Esophagus squamous epithelium (tissue), 5 donors: Measurements from ENCODE around the gene CHST14. TPM values are rescaled to one million over a fixed set of nuclear protein-coding genes. Genes with fewer than 3 reads are reported as not detected.
A peak's percentile ranks its signal among the peaks of the same experiment; 100 is the strongest.

Source experiments
- DNase-seq: peaks from one replicate; lab custom pipeline; 2025; lab: John Stamatoyannopoulos, UW
- H3K27ac ChIP-seq, 4 donors: fragments of 200-600 bp; sonication (generic); one replicate each; pipeline ENCODE4 v1.5.1; 2016 to 2019; ENCODE audit warnings: mild to moderate bottlenecking in 1 of 4
- H3K27me3 ChIP-seq, 4 donors: fragments of 200-600 bp; sonication (generic); 1 replicate in 3 of 4; 2 replicates in 1 of 4; pipeline versions ENCODE4 v1.5.1 to v1.6.0; 2017 to 2021; ENCODE audit warnings: antibody characterized with exemption in 1 of 4
- H3K36me3 ChIP-seq, 3 donors: fragments of 200-600 bp; sonication (generic); one replicate each; pipeline ENCODE4 v1.5.1; 2016 to 2019
- H3K4me1 ChIP-seq, 3 donors: fragments of 200-600 bp; sonication (generic); one replicate each; pipeline ENCODE4 v1.5.1; 2017 to 2019
- H3K4me3 ChIP-seq, 4 donors: fragments of 200-600 bp; sonication (generic); 1 replicate in 3 of 4; 2 replicates in 1 of 4; pipeline ENCODE4 v1.5.1; 2016 to 2019; ENCODE audit warnings: mild to moderate bottlenecking in 2 of 4, moderate library complexity in 1 of 4
- H3K9me3 ChIP-seq, 3 donors: fragments of 200-600 bp; sonication (generic); one replicate each; pipeline ENCODE4 v1.5.1; 2016 to 2019
- POLR2A ChIP-seq, 4 donors: fragments of 450-650 bp; IDR thresholded peaks; one replicate each; pipeline ENCODE4 v1.6.1; 2017; ENCODE audit warnings: antibody characterized with exemption in 4 of 4, mild to moderate bottlenecking in 4 of 4, moderate library complexity in 3 of 4
- WGBS, 2 donors: methylation state at CpG; one replicate each; pipeline ENCODE4 v1.1.5; 2018; 5-methylcytosine and 5-hydroxymethylcytosine counted together
- intact Hi-C: fragments of 100-400 bp; cut with DNase I; formaldehyde crosslinking; loops from one replicate; pipeline ENCODE4 v1.15.0; 2022
- total RNA-seq, 4 donors: library from RNA; depleted of rRNA; stranded (reverse); fragments of >200 nt; gene quantifications; one replicate each; pipeline ENCODE4 v1.1.0, GENCODE V29; 2016
- TF ChIP-seq, protein P1 (sequence below), 6 experiments: fragments of 450-650 bp in 4 of 6; fragments of 200-600 bp in 2 of 6; sonication (generic) in 2 of 6; IDR thresholded peaks; one replicate each; pipeline ENCODE4 v1.5.1; 2016 to 2019; ENCODE audit warnings: antibody characterized with exemption in 6 of 6, mild to moderate bottlenecking in 4 of 6, moderate library complexity in 4 of 6
- donor health status: DM: yes; HTN: yes; CAD: no.

The CHST14 gene
- total RNA-seq, 4 donors from 2014 or later: 2.9 to 7.4 (median 5.2) TPM

DNA sequence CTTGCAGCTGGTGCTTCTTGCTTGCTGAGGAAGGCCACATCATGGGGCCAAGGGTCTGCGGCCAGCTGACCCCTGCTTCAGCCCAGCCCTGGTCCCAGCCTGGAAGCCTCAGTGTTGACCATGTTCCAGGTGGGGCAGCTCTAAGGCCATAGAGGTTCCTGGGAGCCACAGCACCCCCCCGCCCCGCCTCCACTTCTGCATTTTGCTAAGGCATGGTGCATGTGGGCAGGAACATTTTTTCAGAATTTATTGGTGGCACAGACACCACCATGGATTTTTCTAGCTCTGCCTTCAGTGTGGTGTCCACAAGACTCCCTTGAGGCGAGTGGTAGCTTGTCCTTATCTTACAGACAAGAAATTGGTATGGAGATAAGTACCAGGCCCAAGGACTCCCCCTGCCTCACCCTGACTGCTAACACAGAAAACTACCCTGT, 1.9 kb upstream of the CHST14 start:
- Histone ChIP-seq H3K27ac (no peak overlapping the region), H3K27me3 (no peaks in the 10 kb centered on the region)

DNA sequence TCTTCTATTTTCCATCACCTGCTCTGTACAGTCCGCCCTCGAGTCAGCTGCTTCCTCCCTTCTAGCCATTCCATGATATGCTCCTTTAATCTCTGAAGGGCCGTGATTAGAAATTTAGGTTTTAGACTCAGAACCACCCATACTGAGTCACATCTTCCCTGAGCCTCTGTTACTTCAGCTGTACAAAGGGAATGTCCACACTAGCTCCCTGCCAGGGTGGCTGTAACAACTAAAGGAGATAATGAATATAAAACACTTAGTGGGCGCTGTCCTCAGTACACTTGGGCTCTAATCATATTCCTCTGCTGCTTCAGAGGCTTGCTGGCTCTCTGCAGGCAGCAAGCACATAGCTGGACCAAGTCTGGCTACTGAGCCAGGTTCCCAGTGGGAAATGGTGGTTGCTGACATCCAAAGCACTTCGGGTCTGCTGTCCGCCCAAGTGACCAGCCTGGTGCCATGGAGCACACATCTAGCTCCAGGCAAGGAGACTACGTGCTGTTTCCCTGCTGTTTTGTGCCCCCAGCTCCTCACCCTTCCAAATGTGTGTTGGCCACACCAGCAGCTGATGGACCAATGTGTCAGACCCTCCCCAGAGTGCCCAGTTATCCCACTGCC, 901 bp upstream of the CHST14 start:
- intact Hi-C loops: no loop called here
- Histone ChIP-seq H3K4me3 (peak overlapping the region in 3 of 4 donors; percentile 77 to 95 (median 82)), H3K27ac (peak overlapping the region in 3 of 4 donors; percentile 84 to 96 (median 94)), H3K9me3 (no peaks in the 10 kb centered on the region), H3K27me3 (no peaks in the 10 kb centered on the region), H3K4me1 (peaks cover 16 to 52% (median 17%) of the 10 kb centered on the region in 3 donors), H3K36me3 (peaks cover 0 to 24% (median 3%) of the 10 kb centered on the region in 3 donors)
- DNase-seq: no peak
- WGBS, 2 donors: 77 to 83% methylated on average over 5 to 6 of the region's 7 CpGs
- TF ChIP-seq, protein P1, sequence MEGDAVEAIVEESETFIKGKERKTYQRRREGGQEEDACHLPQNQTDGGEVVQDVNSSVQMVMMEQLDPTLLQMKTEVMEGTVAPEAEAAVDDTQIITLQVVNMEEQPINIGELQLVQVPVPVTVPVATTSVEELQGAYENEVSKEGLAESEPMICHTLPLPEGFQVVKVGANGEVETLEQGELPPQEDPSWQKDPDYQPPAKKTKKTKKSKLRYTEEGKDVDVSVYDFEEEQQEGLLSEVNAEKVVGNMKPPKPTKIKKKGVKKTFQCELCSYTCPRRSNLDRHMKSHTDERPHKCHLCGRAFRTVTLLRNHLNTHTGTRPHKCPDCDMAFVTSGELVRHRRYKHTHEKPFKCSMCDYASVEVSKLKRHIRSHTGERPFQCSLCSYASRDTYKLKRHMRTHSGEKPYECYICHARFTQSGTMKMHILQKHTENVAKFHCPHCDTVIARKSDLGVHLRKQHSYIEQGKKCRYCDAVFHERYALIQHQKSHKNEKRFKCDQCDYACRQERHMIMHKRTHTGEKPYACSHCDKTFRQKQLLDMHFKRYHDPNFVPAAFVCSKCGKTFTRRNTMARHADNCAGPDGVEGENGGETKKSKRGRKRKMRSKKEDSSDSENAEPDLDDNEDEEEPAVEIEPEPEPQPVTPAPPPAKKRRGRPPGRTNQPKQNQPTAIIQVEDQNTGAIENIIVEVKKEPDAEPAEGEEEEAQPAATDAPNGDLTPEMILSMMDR (IDR thresholded peaks at IDR 0.05): no peak
- no peak for TF ChIP-seq POLR2A (IDR thresholded peaks at IDR 0.05)

More for the DNA sequence above, 1.9 kb upstream of the CHST14 start:
- Histone ChIP-seq H3K4me3 (no peak overlapping the region), H3K9me3 (no peaks in the 10 kb centered on the region), H3K4me1 (peaks cover 16 to 56% (median 17%) of the 10 kb centered on the region in 3 donors), H3K36me3 (peaks cover 0 to 34% (median 7%) of the 10 kb centered on the region in 3 donors)
- 88 to 90% methylated on average over 2 to 4 of the region's 4 CpGs for WGBS, 2 donors
- intact Hi-C loops: no loop called here
- DNase-seq: no peak
- TF ChIP-seq, protein P1 (IDR thresholded peaks at IDR 0.05): no peak
- TF ChIP-seq POLR2A (IDR thresholded peaks at IDR 0.05): no peak

DNA sequence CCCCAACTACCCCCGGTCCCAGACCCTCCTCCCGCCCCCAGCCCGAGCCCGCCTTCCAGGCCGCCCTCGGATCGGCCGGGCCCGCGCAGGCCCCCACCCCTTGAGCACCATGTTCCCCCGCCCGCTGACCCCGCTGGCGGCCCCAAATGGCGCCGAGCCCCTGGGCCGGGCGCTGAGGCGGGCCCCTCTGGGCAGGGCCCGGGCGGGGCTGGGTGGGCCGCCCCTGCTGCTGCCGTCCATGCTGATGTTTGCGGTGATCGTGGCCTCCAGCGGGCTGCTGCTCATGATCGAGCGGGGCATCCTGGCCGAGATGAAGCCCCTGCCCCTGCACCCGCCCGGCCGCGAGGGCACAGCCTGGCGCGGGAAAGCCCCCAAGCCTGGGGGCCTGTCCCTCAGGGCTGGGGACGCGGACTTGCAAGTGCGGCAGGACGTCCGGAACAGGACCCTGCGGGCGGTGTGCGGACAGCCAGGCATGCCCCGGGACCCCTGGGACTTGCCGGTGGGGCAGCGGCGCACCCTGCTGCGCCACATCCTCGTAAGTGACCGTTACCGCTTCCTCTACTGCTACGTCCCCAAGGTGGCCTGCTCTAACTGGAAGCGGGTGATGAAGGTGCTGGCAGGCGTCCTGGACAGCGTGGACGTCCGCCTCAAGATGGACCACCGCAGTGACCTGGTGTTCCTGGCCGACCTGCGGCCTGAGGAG, 472 bp downstream of the CHST14 start:
- no peak for DNase-seq
- no peaks in the 10 kb centered on the region for H3K9me3 ChIP-seq
- no peaks in the 10 kb centered on the region for H3K27me3 ChIP-seq
- intact Hi-C loops: no loop called here
- H3K36me3 ChIP-seq: peaks cover 0 to 11% (median 0%) of the 10 kb centered on the region in 3 donors
- peak overlapping the region; percentile 63 to 95 (median 80) for H3K4me3 ChIP-seq
- WGBS, 2 donors: 0 to 8% methylated on average over 6 to 10 of the region's 60 CpGs
- H3K27ac ChIP-seq: peak overlapping the region; percentile 84 to 96 (median 90)
- peaks cover 16 to 38% (median 17%) of the 10 kb centered on the region in 3 donors for H3K4me1 ChIP-seq
- TF ChIP-seq, protein P1 (IDR thresholded peaks at IDR 0.05): no peak
- no peak for TF ChIP-seq POLR2A (IDR thresholded peaks at IDR 0.05)

DNA sequence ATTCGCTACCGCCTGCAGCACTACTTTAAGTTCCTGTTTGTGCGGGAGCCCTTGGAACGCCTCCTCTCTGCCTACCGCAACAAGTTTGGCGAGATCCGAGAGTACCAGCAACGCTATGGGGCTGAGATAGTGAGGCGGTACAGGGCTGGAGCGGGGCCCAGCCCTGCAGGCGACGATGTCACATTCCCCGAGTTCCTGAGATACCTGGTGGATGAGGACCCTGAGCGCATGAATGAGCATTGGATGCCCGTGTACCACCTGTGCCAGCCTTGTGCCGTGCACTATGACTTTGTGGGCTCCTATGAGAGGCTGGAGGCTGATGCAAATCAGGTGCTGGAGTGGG, 995 bp downstream of the CHST14 start:
- Histone ChIP-seq H3K4me1 (peaks cover 16 to 33% (median 17%) of the 10 kb centered on the region in 3 donors), H3K36me3 (peaks cover 0 to 5% (median 0%) of the 10 kb centered on the region in 3 donors), H3K4me3 (peak overlapping the region; percentile 63 to 95 (median 80)), H3K9me3 (no peaks in the 10 kb centered on the region), H3K27ac (peak overlapping the region in 3 of 4 donors; percentile 84 to 96 (median 94)), H3K27me3 (no peaks in the 10 kb centered on the region)
- 16% methylated on average over 7 of the region's 16 CpGs; no CpG with 5 or more reads in 1 of the 2 donors for WGBS, 2 donors
- TF ChIP-seq POLR2A (IDR thresholded peaks at IDR 0.05): no peak
- DNase-seq: no peak
- intact Hi-C loops: no loop called here

DNA sequence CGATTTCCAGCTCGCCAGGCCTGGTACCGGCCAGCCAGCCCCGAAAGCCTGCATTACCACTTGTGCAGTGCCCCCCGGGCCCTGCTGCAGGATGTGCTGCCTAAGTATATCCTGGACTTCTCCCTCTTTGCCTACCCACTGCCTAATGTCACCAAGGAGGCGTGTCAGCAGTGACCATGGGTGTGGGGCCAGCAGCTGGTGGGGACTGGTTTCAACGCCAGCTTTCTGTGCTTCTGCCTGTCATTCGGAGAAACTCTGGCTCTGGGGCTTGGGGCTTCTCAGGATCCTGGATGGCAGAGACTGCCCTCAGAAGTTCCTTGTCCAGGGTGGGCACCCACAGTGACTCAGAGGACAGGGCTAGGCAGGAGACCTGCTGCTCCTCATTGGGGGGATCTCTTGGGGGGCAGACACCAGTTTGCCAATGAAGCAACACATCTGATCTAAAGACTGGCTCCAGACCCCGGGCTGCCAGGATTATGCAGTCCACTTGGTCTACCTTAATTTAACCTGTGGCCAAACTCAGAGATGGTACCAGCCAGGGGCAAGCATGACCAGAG, 1.5 kb downstream of the CHST14 start:
- WGBS, 2 donors: 0 to 40% methylated on average over 1 of the region's 9 CpGs
- peaks cover 0 to under 1% (median 0%) of the 10 kb centered on the region in 3 donors for H3K36me3 ChIP-seq
- intact Hi-C loops: no loop called here
- no peaks in the 10 kb centered on the region for H3K27me3 ChIP-seq
- no peak for TF ChIP-seq POLR2A (IDR thresholded peaks at IDR 0.05)
- TF ChIP-seq, protein P1 (IDR thresholded peaks at IDR 0.05): no peak
- H3K4me1 ChIP-seq: peaks cover 16 to 33% (median 17%) of the 10 kb centered on the region in 3 donors
- H3K4me3 ChIP-seq: peak overlapping the region in 3 of 4 donors; percentile 77 to 95 (median 82)
- no peak for DNase-seq
- no peaks in the 10 kb centered on the region for H3K9me3 ChIP-seq
- H3K27ac ChIP-seq: peak overlapping the region in 1 of 4 donors; percentile 94
